GM23248 (cell line): ENCODE results near the gene HMGCL. TPM values are rescaled to one million over a fixed set of nuclear protein-coding genes. Genes with fewer than 3 reads are reported as not detected.
"Not testable (repeated sequence)": the region's sequence is repeated elsewhere in the genome, so short reads cannot be mapped to it uniquely, and the experiment has no call there.

ENCODE experiments used
- DNase-seq: peaks from one replicate; pipeline ENCODE4 v3.0.0-alpha.2; 2015
- H2AFZ ChIP-seq: fragments of 200-600 bp; sonication (generic); 2 replicates; pipeline ENCODE4 v1.6.1; 2016; ENCODE audit warnings: antibody characterized with exemption
- H3F3A ChIP-seq: fragments of 200-600 bp; sonication (generic); 2 replicates; pipeline ENCODE4 v1.6.1; 2016; ENCODE audit warnings: mild to moderate bottlenecking, antibody characterized with exemption, mixed run types; ENCODE audit not compliant: insufficient read depth
- H3K27ac ChIP-seq: fragments of 200-600 bp; sonication (generic); 2 replicates; pipeline ENCODE4 v1.5.1; 2016; ENCODE audit warnings: mild to moderate bottlenecking
- H3K27me3 ChIP-seq: fragments of 200-600 bp; sonication (generic); replicated peaks from 2 replicates; pipeline ENCODE4 v1.6.1; 2016; ENCODE audit warnings: mild to moderate bottlenecking; ENCODE audit not compliant: insufficient read depth
- H3K36me3 ChIP-seq: fragments of 200-600 bp; sonication (generic); 2 replicates; pipeline ENCODE4 v1.6.1; 2016; ENCODE audit warnings: low read depth, mild to moderate bottlenecking
- H3K4me1 ChIP-seq: fragments of 200-600 bp; sonication (generic); 2 replicates; pipeline ENCODE4 v1.6.1; 2016; ENCODE audit warnings: mild to moderate bottlenecking; ENCODE audit not compliant: insufficient read depth
- H3K4me2 ChIP-seq: fragments of 200-600 bp; sonication (generic); one replicate; pipeline ENCODE4 v1.6.1; 2016; ENCODE audit warnings: mild to moderate bottlenecking; ENCODE audit not compliant: unreplicated experiment
- H3K4me3 ChIP-seq: fragments of 200-600 bp; sonication (generic); 2 replicates; pipeline ENCODE4 v1.5.1; 2016; ENCODE audit warnings: mild to moderate bottlenecking
- H3K79me2 ChIP-seq: fragments of 200-600 bp; sonication (generic); 2 replicates; pipeline ENCODE4 v1.6.1; 2016; ENCODE audit warnings: mild to moderate bottlenecking; ENCODE audit not compliant: insufficient read depth
- H3K9ac ChIP-seq: fragments of 200-600 bp; sonication (generic); 2 replicates; pipeline ENCODE4 v1.6.1; 2016; ENCODE audit warnings: mild to moderate bottlenecking
- H3K9me2 ChIP-seq: fragments of 200-600 bp; sonication (generic); 2 replicates; pipeline ENCODE4 v1.6.1; 2016; ENCODE audit warnings: mixed run types, mild to moderate bottlenecking, moderate library complexity; ENCODE audit not compliant: insufficient read depth
- H3K9me3 ChIP-seq: fragments of 200-600 bp; sonication (generic); one replicate; pipeline ENCODE4 v1.6.1; 2017; ENCODE audit warnings: low read depth
- H4K20me1 ChIP-seq: fragments of 200-600 bp; sonication (generic); 2 replicates; pipeline ENCODE4 v1.6.0; 2016; ENCODE audit not compliant: insufficient read depth
- EZH2 ChIP-seq: fragments of 200-600 bp; sonication (generic); IDR thresholded peaks from 2 replicates; pipeline ENCODE4 v1.6.1; 2018; ENCODE audit warnings: antibody characterized with exemption, mild to moderate bottlenecking; ENCODE audit not compliant: insufficient read depth, poor library complexity, severe bottlenecking
- EZH2phosphoT487 ChIP-seq: fragments of 200-600 bp; sonication (generic); IDR thresholded peaks from 2 replicates; pipeline ENCODE4 v1.6.1; 2018; ENCODE audit warnings: antibody characterized with exemption, moderate library complexity, mild to moderate bottlenecking, low read depth; ENCODE audit not compliant: insufficient read depth
- WGBS, 2 experiments: methylation state at CpG; one replicate each; pipeline ENCODE4 v1.1.6; 2015 to 2017; ENCODE audit warnings: low lambda C conversion rate in 2 of 2, low coverage in 1 of 2; ENCODE audit errors: missing lambda C conversion rate in 2 of 2; 5-methylcytosine and 5-hydroxymethylcytosine counted together
- in situ Hi-C: fragments of 300-500 bp; cut with MboI; formaldehyde crosslinking; loops from 2 replicates; pipeline ENCODE4 v1.15.0; 2020
- polyA plus RNA-seq: library from polyadenylated mRNA; unstranded; fragments of >200 nt; fragmentation: Nextera tagmentation; extraction: Ambion mirVana; gene quantifications from 2 replicates; pipeline ENCODE4 v1.2.1, GENCODE V29; 2016
- total RNA-seq: library from RNA; depleted of rRNA; stranded (reverse); fragments of >200 nt; shearing (Covaris generic); gene quantifications from 2 replicates; pipeline ENCODE4 v1.2.3, GENCODE V29; 2014

The HMGCL gene
- total and polyA plus RNA-seq, 2 experiments from 2014 or later = 49.3 to 50.8 TPM

- in situ Hi-C loops = no loop called here
- Histone ChIP-seq H3K9me2 (no peaks in the 10 kb centered on the region), H2AFZ (no peak overlapping the region), H3K27ac (no peak overlapping the region), H3K9me3 (no peaks in the 10 kb centered on the region), H3K4me2 (no peak overlapping the region), H3K36me3 (peaks cover 28% of the 10 kb centered on the region), H3F3A (peaks cover 24% of the 10 kb centered on the region), H3K9ac (no peak overlapping the region), H3K4me1 (peaks cover 10% of the 10 kb centered on the region), H3K79me2 (peaks cover 49% of the 10 kb centered on the region), H4K20me1 (no peaks in the 10 kb centered on the region), H3K4me3 (no peak overlapping the region), H3K27me3 (no peaks in the 10 kb centered on the region)
- no peak for DNase-seq
- TF ChIP-seq EZH2phosphoT487 (no peak), EZH2 (no peak)
- WGBS, 2 experiments = 63 to 67% methylated on average over 3 of the region's 3 CpGs
Observed at GRCh38 chr1:23787701-23788100, 37.5 kb downstream of the HMGCL start.

- Histone ChIP-seq H3K27ac (no peak overlapping the region), H3K79me2 (peaks cover 58% of the 10 kb centered on the region), H3F3A (peaks cover 24% of the 10 kb centered on the region), H3K27me3 (no peaks in the 10 kb centered on the region), H4K20me1 (no peaks in the 10 kb centered on the region), H3K9me3 (no peaks in the 10 kb centered on the region), H2AFZ (no peak overlapping the region), H3K9me2 (no peaks in the 10 kb centered on the region), H3K4me1 (peaks cover 7% of the 10 kb centered on the region), H3K36me3 (peaks cover 28% of the 10 kb centered on the region), H3K9ac (no peak overlapping the region), H3K4me2 (no peak overlapping the region), H3K4me3 (no peak overlapping the region)
- no peak for TF ChIP-seq EZH2phosphoT487
- TF ChIP-seq EZH2 = no peak
- 98% methylated on average over 4 of the region's 4 CpGs for WGBS, 2 experiments
- in situ Hi-C loops = no loop called here
- no peak for DNase-seq
Observed at GRCh38 chr1:23784846-23785245, 40.4 kb downstream of the HMGCL start.

- 88 to 89% methylated on average over 11 of the region's 11 CpGs for WGBS, 2 experiments
Observed at GRCh38 chr1:23783141-23783540, 42.1 kb downstream of the HMGCL start.

GRCh38 chr1:23779826-23780371 lies 45.3 kb downstream of the HMGCL start:
- in situ Hi-C loops = no loop called here
- peak overlapping the region; percentile 86 for H3K27ac ChIP-seq
- H3K27me3 ChIP-seq = no peaks in the 10 kb centered on the region
- TF ChIP-seq EZH2 = no peak
- no peak for TF ChIP-seq EZH2phosphoT487
- H3K4me1 ChIP-seq = peaks cover 22% of the 10 kb centered on the region
- WGBS, 2 experiments = 6 to 10% methylated on average over 3 of the region's 3 CpGs
- H3K4me2 ChIP-seq = peak overlapping the region; percentile 95
- 0 out of 2 replicates have a peak, but pooled peaks cover 6% of the 10 kb centered on the region for H3K36me3 ChIP-seq
- peak overlapping the region; percentile 89 for H3K9ac ChIP-seq
- H3K4me3 ChIP-seq = peak overlapping the region; percentile 80
- no peaks in the 10 kb centered on the region for H3K9me3 ChIP-seq
- H3K79me2 ChIP-seq = peaks cover 73% of the 10 kb centered on the region
- H3F3A ChIP-seq = peaks cover 17% of the 10 kb centered on the region
- H2AFZ ChIP-seq = no peak overlapping the region
- peak; percentile 88 for DNase-seq
- H4K20me1 ChIP-seq = no peaks in the 10 kb centered on the region
- H3K9me2 ChIP-seq = no peaks in the 10 kb centered on the region

More at GRCh38 chr1:23783141-23783540, 42.1 kb downstream of the HMGCL start:
- H3K4me1 ChIP-seq = peaks cover 16% of the 10 kb centered on the region
- H3K9me3 ChIP-seq, H3K27ac ChIP-seq, H3K9ac ChIP-seq, H2AFZ ChIP-seq, H3K4me2 ChIP-seq, H3K27me3 ChIP-seq, H3K4me3 ChIP-seq, H3K9me2 ChIP-seq, DNase-seq, H4K20me1 ChIP-seq, in situ Hi-C loops: not testable (repeated sequence)
- H3K36me3 ChIP-seq = peaks cover 26% of the 10 kb centered on the region
- H3F3A ChIP-seq = peaks cover 20% of the 10 kb centered on the region
- peaks cover 64% of the 10 kb centered on the region for H3K79me2 ChIP-seq
